K562 (cell line): Measurements from ENCODE around the gene PRMT5. TPM values are rescaled to one million over a fixed set of nuclear protein-coding genes. Genes with fewer than 3 reads are reported as not detected.
A peak's percentile ranks its signal among the peaks of the same experiment; 100 is the strongest.

Experiments
- ATF7 ChIP-seq: fragments of 450-650 bp; IDR thresholded peaks from 2 replicates; pipeline ENCODE4 v1.7.1; 2014; ENCODE audit warnings: mild to moderate bottlenecking, moderate library complexity
- BRF1 ChIP-seq: IDR thresholded peaks from 3 replicates; pipeline ENCODE4 v1.6.1; 2011; ENCODE audit warnings: borderline replicate concordance, mild to moderate bottlenecking; ENCODE audit not compliant: insufficient read length; ENCODE audit errors: extremely low read depth
- FOXJ3 ChIP-seq: sonication (generic); formaldehyde crosslinking; IDR thresholded peaks from 2 replicates; pipeline ENCODE4 v1.4.0; 2020; ENCODE audit warnings: mild to moderate bottlenecking, missing genetic modification reagents
- GTF2E2 ChIP-seq: fragments of 200-800 bp; sonication (Bioruptor generic); IDR thresholded peaks from 2 replicates; pipeline ENCODE4 v1.6.1; 2016; ENCODE audit warnings: missing genetic modification characterization, missing compliant biosample characterization
- MAFF ChIP-seq: IDR thresholded peaks from 2 replicates; pipeline ENCODE4 v1.6.1; 2012; ENCODE audit warnings: low read length, improper control_type of control experiment
- MED1 ChIP-seq: sonication (generic); formaldehyde crosslinking; IDR thresholded peaks from 2 replicates; pipeline ENCODE4 v1.8.1; 2023; ENCODE audit warnings: missing genetic modification reagents, borderline replicate concordance
- MEF2D ChIP-seq: conservative IDR thresholded peaks from 2 replicates; pipeline ENCODE4 v1.6.1; 2016; ENCODE audit warnings: low read depth, missing genetic modification characterization, missing compliant biosample characterization
- MIER1 ChIP-seq: fragments of 450-650 bp; IDR thresholded peaks from 2 replicates; pipeline ENCODE4 v1.6.1; 2016; ENCODE audit warnings: antibody characterized with exemption, mild to moderate bottlenecking, low read depth
- NONO ChIP-seq, 2 experiments: fragments of 200-400 bp in 1 of 2; fragments of 450-650 bp in 1 of 2; formaldehyde crosslinking in 1 of 2; IDR thresholded peaks; 2 replicates each; pipeline ENCODE4 v1.6.1; 2017; ENCODE audit warnings: low read depth in 2 of 2, mild to moderate bottlenecking in 2 of 2, moderate library complexity in 2 of 2, low read length in 1 of 2
- PHB2 ChIP-seq: fragments of 450-650 bp; IDR thresholded peaks from 2 replicates; pipeline ENCODE4 v1.6.1; 2017; ENCODE audit warnings: low read depth
- RBM39 ChIP-seq: fragments of 200-400 bp; formaldehyde crosslinking; optimal IDR thresholded peaks from 2 replicates; pipeline ENCODE3; 2018; ENCODE audit warnings: low read depth, low read length
- ZBTB1 ChIP-seq: sonication (generic); formaldehyde crosslinking; IDR thresholded peaks from 2 replicates; pipeline ENCODE4 v1.8.1; 2023; ENCODE audit warnings: missing genetic modification reagents, low read depth, mild to moderate bottlenecking, borderline replicate concordance
- ZFX ChIP-seq: sonication (generic); formaldehyde crosslinking; IDR thresholded peaks from 2 replicates; pipeline ENCODE4 v1.8.0; 2022; ENCODE audit warnings: mild to moderate bottlenecking, missing genetic modification reagents, moderate library complexity
- ZNF354B ChIP-seq: fragments of 250-450 bp; sonication (Bioruptor Pico); IDR thresholded peaks from 2 replicates; pipeline ENCODE4 v1.4.0; 2020
- ZNF77 ChIP-seq: fragments of 250-450 bp; sonication (Bioruptor Pico); IDR thresholded peaks from 2 replicates; pipeline ENCODE4 v1.5.0; 2020
- polyA plus RNA-seq, 8 experiments: library from polyadenylated mRNA; depleted of rRNA in 4 of 8; stranded (reverse) in 5 of 8; unstranded in 3 of 8; fragments of >200 nt; fragmentation: Nextera tagmentation in 2 of 8; fragmentation: Illumina TruSeq in 1 of 8; extraction: Ambion mirVana in 2 of 8; extraction: Trizol in 1 of 8; gene quantifications; 2 replicates each; pipeline versions ENCODE4 v1.2.1 to v1.2.3, GENCODE V29; 2011 to 2014; ENCODE audit warnings: inconsistent platforms in 1 of 8, missing spikeins in 1 of 8
- total RNA-seq, 7 experiments: library from RNA; depleted of rRNA in 6 of 7; stranded (reverse); fragments of >200 nt in 6 of 7; fragmentation: Illumina TruSeq in 2 of 7; extraction: Trizol in 2 of 7; gene quantifications; 2 replicates each; pipeline versions ENCODE4 v1.2.1 to v1.2.3, GENCODE V29; 2011 to 2021; ENCODE audit warnings: low replicate concordance in 1 of 7
- TF ChIP-seq, protein P1 (sequence below): fragments of 250-450 bp; sonication (Bioruptor Pico); IDR thresholded peaks from 2 replicates; pipeline ENCODE4 v1.4.0; 2020
- TF ChIP-seq, protein P2 (sequence below), 2 experiments: fragments of 450-650 bp in 1 of 2; IDR thresholded peaks; 2 replicates each; pipeline ENCODE4 v1.6.1; 2011 to 2017; ENCODE audit warnings: low read depth in 2 of 2, antibody characterized with exemption in 1 of 2, borderline replicate concordance in 1 of 2, low read length in 1 of 2, mild to moderate bottlenecking in 1 of 2, mixed read lengths in 1 of 2; ENCODE audit not compliant: control insufficient read depth in 1 of 2
- TF ChIP-seq, protein P3 (sequence below): fragments of 250-450 bp; sonication (Bioruptor Pico); IDR thresholded peaks from 2 replicates; pipeline ENCODE4 v1.4.0; 2020

Gene PRMT5
- total and polyA plus RNA-seq, 9 of the 15 experiments (the other 6 are each of a cell fraction or from before 2014, with no cell fraction given) = 114 to 552 (median 222) TPM

DNA sequence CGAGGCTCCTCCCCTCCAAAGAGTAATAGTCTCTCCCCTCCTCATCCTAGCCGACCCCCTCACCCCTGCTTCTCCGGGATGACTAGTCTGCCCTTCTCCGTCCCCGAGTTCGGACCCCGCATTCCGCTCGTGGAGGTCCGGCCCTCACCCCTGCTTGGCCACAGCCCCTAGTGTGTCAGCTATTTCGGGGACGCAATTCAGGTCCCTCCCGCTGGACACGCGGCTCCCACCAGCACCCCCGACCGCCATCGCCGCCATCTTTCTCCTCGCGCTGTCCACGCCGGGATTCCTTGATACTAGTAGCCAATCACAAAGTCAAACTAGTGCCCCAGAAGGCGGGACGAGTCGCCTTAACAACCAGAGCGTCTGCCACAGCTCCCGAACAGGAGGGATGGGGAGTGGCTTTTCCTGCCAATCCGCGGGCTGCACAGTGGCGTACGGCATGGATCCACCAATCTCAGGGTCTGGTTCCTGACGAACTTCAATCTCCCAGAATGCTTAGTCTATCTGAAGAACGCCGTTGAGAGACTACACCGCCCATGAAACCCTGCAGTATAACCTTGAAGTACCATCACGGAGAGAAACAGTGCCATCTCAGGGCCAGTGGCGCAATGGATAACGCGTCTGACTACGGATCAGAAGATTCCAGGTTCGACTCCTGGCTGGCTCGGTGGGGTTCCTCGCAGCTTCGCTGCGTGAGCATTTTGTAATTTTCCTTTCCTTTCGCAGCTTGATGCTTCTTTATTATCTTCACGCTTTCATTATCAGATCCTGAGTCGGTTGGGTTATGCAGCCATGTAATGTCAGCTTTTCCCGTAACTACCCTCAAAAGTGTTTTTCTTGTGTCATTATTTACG, at the start of gene PRMT5 (continued):
- TF ChIP-seq MED1 (CRISPR knock-in tag) (no peak), RBM39 (peak; percentile 83), ZFX (CRISPR knock-in tag) (no peak), NONO (IDR thresholded peaks at IDR 0.05; ENCODE audit: low read depth in 2 of 2, low read length in 1 of 2) (no peak), ZNF77 (CRISPR knock-in tag) (no peak), MIER1 (no peak), PHB2 (no peak), BRF1 (peak; percentile 78), FOXJ3 (CRISPR knock-in tag) (no peak), ZBTB1 (CRISPR knock-in tag) (no peak), MEF2D (tag) (no peak), ATF7 (peak; percentile 91), ZNF354B (CRISPR knock-in tag) (no peak), MAFF (no peak), GTF2E2 (tag) (no peak)
- TF ChIP-seq, protein P1, sequence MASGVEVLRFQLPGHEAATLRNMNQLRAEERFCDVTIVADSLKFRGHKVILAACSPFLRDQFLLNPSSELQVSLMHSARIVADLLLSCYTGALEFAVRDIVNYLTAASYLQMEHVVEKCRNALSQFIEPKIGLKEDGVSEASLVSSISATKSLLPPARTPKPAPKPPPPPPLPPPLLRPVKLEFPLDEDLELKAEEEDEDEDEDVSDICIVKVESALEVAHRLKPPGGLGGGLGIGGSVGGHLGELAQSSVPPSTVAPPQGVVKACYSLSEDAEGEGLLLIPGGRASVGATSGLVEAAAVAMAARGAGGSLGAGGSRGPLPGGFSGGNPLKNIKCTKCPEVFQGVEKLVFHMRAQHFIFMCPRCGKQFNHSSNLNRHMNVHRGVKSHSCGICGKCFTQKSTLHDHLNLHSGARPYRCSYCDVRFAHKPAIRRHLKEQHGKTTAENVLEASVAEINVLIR = peak; percentile 38; the same call in 1 of the 2 replicates
- TF ChIP-seq, protein P2, sequence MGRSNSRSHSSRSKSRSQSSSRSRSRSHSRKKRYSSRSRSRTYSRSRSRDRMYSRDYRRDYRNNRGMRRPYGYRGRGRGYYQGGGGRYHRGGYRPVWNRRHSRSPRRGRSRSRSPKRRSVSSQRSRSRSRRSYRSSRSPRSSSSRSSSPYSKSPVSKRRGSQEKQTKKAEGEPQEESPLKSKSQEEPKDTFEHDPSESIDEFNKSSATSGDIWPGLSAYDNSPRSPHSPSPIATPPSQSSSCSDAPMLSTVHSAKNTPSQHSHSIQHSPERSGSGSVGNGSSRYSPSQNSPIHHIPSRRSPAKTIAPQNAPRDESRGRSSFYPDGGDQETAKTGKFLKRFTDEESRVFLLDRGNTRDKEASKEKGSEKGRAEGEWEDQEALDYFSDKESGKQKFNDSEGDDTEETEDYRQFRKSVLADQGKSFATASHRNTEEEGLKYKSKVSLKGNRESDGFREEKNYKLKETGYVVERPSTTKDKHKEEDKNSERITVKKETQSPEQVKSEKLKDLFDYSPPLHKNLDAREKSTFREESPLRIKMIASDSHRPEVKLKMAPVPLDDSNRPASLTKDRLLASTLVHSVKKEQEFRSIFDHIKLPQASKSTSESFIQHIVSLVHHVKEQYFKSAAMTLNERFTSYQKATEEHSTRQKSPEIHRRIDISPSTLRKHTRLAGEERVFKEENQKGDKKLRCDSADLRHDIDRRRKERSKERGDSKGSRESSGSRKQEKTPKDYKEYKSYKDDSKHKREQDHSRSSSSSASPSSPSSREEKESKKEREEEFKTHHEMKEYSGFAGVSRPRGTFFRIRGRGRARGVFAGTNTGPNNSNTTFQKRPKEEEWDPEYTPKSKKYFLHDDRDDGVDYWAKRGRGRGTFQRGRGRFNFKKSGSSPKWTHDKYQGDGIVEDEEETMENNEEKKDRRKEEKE (IDR thresholded peaks at IDR 0.05; ENCODE audit: borderline replicate concordance in 1 of 2, control insufficient read depth in 1 of 2, low read depth in 2 of 2, low read length in 1 of 2) = no peak
- TF ChIP-seq, protein P3, sequence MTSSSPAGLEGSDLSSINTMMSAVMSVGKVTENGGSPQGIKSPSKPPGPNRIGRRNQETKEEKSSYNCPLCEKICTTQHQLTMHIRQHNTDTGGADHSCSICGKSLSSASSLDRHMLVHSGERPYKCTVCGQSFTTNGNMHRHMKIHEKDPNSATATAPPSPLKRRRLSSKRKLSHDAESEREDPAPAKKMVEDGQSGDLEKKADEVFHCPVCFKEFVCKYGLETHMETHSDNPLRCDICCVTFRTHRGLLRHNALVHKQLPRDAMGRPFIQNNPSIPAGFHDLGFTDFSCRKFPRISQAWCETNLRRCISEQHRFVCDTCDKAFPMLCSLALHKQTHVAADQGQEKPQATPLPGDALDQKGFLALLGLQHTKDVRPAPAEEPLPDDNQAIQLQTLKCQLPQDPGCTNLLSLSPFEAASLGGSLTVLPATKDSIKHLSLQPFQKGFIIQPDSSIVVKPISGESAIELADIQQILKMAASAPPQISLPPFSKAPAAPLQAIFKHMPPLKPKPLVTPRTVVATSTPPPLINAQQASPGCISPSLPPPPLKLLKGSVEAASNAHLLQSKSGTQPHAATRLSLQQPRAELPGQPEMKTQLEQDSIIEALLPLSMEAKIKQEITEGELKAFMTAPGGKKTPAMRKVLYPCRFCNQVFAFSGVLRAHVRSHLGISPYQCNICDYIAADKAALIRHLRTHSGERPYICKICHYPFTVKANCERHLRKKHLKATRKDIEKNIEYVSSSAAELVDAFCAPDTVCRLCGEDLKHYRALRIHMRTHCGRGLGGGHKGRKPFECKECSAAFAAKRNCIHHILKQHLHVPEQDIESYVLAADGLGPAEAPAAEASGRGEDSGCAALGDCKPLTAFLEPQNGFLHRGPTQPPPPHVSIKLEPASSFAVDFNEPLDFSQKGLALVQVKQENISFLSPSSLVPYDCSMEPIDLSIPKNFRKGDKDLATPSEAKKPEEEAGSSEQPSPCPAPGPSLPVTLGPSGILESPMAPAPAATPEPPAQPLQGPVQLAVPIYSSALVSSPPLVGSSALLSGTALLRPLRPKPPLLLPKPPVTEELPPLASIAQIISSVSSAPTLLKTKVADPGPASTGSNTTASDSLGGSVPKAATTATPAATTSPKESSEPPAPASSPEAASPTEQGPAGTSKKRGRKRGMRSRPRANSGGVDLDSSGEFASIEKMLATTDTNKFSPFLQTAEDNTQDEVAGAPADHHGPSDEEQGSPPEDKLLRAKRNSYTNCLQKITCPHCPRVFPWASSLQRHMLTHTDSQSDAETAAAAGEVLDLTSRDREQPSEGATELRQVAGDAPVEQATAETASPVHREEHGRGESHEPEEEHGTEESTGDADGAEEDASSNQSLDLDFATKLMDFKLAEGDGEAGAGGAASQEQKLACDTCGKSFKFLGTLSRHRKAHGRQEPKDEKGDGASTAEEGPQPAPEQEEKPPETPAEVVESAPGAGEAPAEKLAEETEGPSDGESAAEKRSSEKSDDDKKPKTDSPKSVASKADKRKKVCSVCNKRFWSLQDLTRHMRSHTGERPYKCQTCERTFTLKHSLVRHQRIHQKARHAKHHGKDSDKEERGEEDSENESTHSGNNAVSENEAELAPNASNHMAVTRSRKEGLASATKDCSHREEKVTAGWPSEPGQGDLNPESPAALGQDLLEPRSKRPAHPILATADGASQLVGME (CRISPR knock-in tag) = no peak
